Progenitor cell of endocrine pancreas (in vitro differentiated cells): ENCODE measurements around the gene ITGB8. TPM values are rescaled to one million over a fixed set of nuclear protein-coding genes. Genes with fewer than 3 reads are reported as not detected.

Experiments
- DNase-seq: peaks from one replicate; pipeline ENCODE4 v3.0.0; 2021; ENCODE audit warnings: low spot score; ENCODE audit not compliant: unreplicated experiment
- H3K27ac Mint-ChIP-seq: 2 replicates; pipeline ENCODE4 v1.8.0; 2021; ENCODE audit warnings: mild to moderate bottlenecking, moderate library complexity, mixed read lengths
- H3K27me3 Mint-ChIP-seq: 2 replicates; pipeline ENCODE4 v1.8.0; 2021; ENCODE audit warnings: mixed read lengths
- H3K36me3 Mint-ChIP-seq: 2 replicates; pipeline ENCODE4 v1.8.0; 2022; ENCODE audit warnings: mixed read lengths; ENCODE audit not compliant: insufficient read depth
- H3K4me1 Mint-ChIP-seq: 2 replicates; pipeline ENCODE4 v1.8.0; 2021; ENCODE audit warnings: low read depth, mixed read lengths
- H3K4me3 Mint-ChIP-seq: 2 replicates; pipeline ENCODE4 v1.8.0; 2021; ENCODE audit warnings: low read depth, mild to moderate bottlenecking, moderate library complexity, mixed read lengths
- H3K9me3 Mint-ChIP-seq: 2 replicates; pipeline ENCODE4 v1.8.0; 2021; ENCODE audit warnings: low read depth, mixed read lengths
- total RNA-seq: library from RNA; stranded (reverse); gene quantifications from 2 replicates; pipeline ENCODE4 v1.2.1, GENCODE V29; 2021
- TF ChIP-seq, protein P1 (sequence below): fragments of 200-600 bp; sonication (generic); IDR thresholded peaks from one replicate; pipeline ENCODE4 v1.5.0; 2021; ENCODE audit warnings: antibody characterized with exemption, mild to moderate bottlenecking; ENCODE audit not compliant: unreplicated experiment

The ITGB8 gene
- total RNA-seq, 1 donor from 2014 or later = 37.2 TPM

DNA sequence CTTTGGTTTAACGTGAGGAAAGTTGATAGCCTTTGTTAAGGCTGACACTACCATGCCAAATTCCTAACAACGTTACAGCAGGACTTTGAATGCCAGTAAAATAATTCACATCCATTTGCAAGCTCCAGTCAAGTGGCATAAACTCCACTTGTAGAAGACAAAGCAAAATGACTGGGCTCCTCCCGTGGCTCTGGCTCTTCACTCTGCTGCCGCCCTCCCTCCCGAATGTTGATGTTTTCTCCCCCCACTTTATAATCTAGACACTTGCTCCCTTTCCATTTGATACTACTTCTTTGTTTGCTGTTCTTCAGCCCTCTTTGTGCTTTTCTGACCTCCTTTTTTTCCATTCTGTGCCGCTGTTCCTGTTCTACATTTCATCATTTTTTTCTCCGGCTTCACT, 22.8 kb upstream of the ITGB8 start:
- no peaks in the 10 kb centered on the region for H3K9me3 Mint-ChIP-seq
- no peaks in the 10 kb centered on the region for H3K27me3 Mint-ChIP-seq
- TF ChIP-seq, protein P1, sequence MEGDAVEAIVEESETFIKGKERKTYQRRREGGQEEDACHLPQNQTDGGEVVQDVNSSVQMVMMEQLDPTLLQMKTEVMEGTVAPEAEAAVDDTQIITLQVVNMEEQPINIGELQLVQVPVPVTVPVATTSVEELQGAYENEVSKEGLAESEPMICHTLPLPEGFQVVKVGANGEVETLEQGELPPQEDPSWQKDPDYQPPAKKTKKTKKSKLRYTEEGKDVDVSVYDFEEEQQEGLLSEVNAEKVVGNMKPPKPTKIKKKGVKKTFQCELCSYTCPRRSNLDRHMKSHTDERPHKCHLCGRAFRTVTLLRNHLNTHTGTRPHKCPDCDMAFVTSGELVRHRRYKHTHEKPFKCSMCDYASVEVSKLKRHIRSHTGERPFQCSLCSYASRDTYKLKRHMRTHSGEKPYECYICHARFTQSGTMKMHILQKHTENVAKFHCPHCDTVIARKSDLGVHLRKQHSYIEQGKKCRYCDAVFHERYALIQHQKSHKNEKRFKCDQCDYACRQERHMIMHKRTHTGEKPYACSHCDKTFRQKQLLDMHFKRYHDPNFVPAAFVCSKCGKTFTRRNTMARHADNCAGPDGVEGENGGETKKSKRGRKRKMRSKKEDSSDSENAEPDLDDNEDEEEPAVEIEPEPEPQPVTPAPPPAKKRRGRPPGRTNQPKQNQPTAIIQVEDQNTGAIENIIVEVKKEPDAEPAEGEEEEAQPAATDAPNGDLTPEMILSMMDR = no peak
- H3K27ac Mint-ChIP-seq = no peak overlapping the region
- no peaks in the 10 kb centered on the region for H3K36me3 Mint-ChIP-seq
- no peak for DNase-seq
- peaks cover 17% of the 10 kb centered on the region for H3K4me1 Mint-ChIP-seq
- H3K4me3 Mint-ChIP-seq = no peak overlapping the region

DNA sequence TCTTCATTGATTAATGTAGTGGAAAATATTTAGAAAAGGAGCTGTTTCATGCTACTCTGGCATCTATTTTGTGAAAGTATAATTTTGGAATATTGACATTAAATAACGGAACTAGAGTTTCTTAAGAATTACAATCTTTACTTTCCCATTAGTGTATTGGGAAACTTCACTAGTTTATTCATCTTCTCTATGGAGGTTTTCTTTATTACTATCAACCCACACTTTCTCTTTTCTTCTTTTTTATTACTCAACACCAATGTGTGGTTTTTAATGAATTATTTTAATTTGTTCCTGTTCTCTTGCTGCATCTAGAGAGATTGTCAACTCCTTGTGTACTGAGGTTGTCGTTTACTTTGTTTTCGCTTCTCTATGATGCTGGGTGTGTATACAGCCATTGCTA, 20.4 kb upstream of the ITGB8 start:
- Mint-ChIP-seq H3K9me3 (no peaks in the 10 kb centered on the region), H3K27ac (no peak overlapping the region), H3K4me3 (no peak overlapping the region), H3K4me1 (peaks cover 14% of the 10 kb centered on the region), H3K27me3 (no peaks in the 10 kb centered on the region), H3K36me3 (no peaks in the 10 kb centered on the region)
- TF ChIP-seq, protein P1 = no peak
- no peak for DNase-seq

DNA sequence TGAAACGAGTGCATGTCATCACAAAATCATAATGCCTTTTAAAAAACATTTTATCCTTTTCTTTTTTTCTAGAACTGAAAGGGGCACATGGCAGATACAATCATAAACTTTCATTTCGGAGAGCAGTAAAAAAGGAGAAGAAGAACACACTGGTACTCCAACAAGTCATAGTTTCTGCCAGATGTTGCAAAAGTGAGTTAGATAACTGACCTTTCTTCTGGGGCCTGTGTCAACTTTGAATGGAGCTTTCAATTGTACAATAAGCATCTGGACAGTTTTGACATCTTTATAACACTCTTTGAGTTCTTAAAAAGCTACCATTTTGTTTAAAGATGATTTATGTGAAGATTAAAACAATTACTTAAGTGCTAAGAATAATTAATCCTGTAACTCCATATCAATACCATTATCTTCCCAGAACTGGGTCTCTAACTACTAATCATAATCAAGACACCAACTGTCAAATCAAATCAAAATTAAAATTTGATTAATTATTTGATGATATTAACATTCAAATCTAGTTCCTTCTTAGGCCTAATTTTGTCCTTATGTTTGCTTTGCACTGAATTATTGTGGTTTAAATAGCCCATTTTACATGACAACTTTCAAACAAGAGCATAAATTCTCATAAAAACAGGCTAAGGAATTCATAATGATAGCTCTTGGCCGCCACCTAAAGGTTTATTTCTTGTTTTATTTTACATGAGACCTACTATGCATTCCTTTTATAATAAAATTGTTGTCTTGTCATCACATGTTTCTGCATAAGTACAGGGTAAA, 19.5 kb upstream of the ITGB8 start:
- H3K4me1 Mint-ChIP-seq = peaks cover 14% of the 10 kb centered on the region

DNA sequence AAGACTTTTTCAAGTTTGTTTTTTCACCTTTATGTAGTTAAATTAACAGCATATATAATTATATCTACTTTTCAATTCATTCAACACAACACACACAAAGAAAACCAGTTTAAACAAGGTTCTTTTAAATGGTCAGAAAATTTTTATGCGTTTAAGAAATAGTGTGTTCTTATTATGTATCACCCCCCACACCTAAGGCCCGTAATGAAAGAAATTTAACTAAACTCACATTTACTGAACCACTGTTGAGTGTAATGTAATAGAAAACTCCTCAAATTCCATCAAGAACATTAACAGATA, 19.0 kb upstream of the ITGB8 start:
- DNase-seq = no peak
- no peaks in the 10 kb centered on the region for H3K9me3 Mint-ChIP-seq
- no peaks in the 10 kb centered on the region for H3K27me3 Mint-ChIP-seq
- H3K4me1 Mint-ChIP-seq = peaks cover 12% of the 10 kb centered on the region
- no peak overlapping the region for H3K4me3 Mint-ChIP-seq
- no peaks in the 10 kb centered on the region for H3K36me3 Mint-ChIP-seq
- no peak overlapping the region for H3K27ac Mint-ChIP-seq
- TF ChIP-seq, protein P1 = no peak

More for the DNA sequence above, 19.5 kb upstream of the ITGB8 start:
- Mint-ChIP-seq H3K4me3 (no peak overlapping the region), H3K36me3 (no peaks in the 10 kb centered on the region), H3K9me3 (no peaks in the 10 kb centered on the region), H3K27ac (no peak overlapping the region), H3K27me3 (no peaks in the 10 kb centered on the region)
- TF ChIP-seq, protein P1 = peak; percentile 52
- no peak for DNase-seq

DNA sequence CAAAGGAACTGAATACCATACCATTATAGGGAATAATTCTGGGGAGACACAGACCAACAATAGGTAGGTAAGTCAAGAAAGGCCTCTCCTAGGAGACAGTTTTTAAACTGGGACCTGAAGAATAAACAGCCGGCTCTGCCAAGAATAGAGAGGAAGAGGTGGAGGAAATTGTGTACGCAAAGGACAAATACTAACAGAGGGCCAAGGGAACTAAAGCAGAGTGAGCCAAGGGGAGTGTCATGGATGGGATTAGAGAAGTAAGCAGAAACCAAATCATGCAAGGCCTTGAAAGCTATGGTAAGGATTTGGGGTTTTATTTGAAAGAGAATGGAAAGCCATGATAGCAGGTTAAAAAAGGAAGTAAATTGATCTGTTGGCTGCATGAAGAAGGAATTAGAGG, 18.1 kb upstream of the ITGB8 start:
- Mint-ChIP-seq H3K27ac (no peak overlapping the region), H3K36me3 (no peaks in the 10 kb centered on the region), H3K9me3 (no peaks in the 10 kb centered on the region), H3K27me3 (no peaks in the 10 kb centered on the region), H3K4me1 (peaks cover 6% of the 10 kb centered on the region), H3K4me3 (no peak overlapping the region)
- DNase-seq = no peak
- TF ChIP-seq, protein P1 = no peak
